GM23248 (cell line): ENCODE data around the gene FLII.

Experiments used
- EZH2 ChIP-seq: fragments of 200-600 bp; sonication (generic); IDR thresholded peaks from 2 replicates; pipeline ENCODE4 v1.6.1; 2018; ENCODE audit warnings: antibody characterized with exemption, mild to moderate bottlenecking; ENCODE audit not compliant: insufficient read depth, poor library complexity, severe bottlenecking
- EZH2phosphoT487 ChIP-seq: fragments of 200-600 bp; sonication (generic); IDR thresholded peaks from 2 replicates; pipeline ENCODE4 v1.6.1; 2018; ENCODE audit warnings: antibody characterized with exemption, moderate library complexity, mild to moderate bottlenecking, low read depth; ENCODE audit not compliant: insufficient read depth

DNA sequence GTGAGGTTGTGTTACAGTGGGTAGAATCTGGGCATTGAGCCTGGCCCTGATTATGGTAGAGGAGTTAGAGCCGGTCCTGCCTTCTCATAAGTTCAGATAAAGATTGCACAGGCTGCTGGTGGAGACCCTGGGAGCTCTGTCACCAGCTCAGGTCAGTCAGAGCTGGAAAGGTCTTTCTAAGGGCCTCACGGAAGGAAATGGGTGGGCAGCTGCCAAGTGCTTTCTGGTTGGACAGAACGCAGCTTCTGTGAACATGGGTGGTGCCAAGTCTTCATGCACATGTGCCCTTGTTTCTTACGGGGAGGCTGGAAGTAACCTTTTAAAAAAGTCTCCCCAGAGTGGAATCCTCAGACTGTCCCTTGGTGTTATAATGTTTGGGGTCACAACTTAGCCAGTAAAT lies 60.0 kb downstream of the FLII start:
- TF ChIP-seq EZH2phosphoT487 (no peak), EZH2 (no peak)
